HG03432 (cell line): Measurements from ENCODE around the gene JADE2.
A peak's percentile ranks its signal among the peaks of the same experiment; 100 is the strongest.
"Not testable (repeated sequence)": the region's sequence is repeated elsewhere in the genome, so short reads cannot be mapped to it uniquely, and the experiment has no call there.

ENCODE experiments used
- ATAC-seq: cut with Tn5 transposase; IDR thresholded peaks from one replicate; pipeline ENCODE4 v1.9.1; 2021; ENCODE audit warnings: mild to moderate bottlenecking, moderate library complexity; ENCODE audit not compliant: unreplicated experiment

JADE2 gene

DNA sequence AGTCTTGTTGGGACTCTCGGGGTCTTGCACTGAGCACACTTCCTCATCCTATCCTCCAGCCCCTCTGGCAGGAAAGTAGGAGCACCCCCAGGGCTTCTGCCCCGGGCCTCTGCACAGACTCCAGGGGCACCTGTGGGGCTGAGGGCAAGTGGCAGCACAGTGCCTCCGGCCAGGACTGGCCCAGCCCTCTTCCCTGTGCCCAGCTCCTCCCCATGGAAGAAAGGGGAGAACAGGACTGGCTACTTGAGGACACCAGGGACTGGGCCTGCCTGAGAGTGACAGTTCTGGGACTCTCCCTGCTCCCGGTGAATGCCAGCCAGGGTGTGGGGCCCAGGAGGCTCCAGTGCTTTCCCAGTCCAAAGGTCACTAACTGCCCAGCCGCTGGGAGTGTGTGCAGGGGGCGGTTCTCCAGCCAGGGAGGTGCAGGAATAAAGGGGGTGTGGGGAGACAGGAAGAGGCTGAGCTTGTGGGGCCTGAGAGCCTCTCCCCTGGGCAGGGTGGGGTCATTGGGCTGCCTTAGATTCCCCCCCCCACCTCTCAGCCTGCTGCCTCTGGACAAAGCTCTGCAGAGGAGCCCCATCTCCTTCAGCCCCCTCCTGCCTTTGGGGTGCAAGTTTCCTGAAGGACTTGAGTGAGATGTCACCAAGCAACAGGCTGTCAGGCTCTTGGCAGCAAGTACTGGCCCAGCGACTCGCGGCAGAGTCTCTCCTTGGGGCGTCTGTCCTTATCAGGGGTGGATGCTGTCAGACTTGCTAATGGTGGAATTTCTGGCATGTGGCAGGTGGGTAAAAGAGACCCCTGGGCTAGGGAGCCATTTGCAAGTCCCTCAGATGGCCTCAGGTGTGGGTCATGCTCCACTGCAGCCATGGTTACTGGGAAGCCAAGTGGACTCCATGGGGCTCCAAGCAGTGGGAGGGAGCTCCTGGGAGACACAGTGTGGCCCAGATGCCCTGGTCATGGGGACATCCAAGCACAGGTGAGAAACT, 19.1 kb upstream of the JADE2 start:
- no peak for ATAC-seq

DNA sequence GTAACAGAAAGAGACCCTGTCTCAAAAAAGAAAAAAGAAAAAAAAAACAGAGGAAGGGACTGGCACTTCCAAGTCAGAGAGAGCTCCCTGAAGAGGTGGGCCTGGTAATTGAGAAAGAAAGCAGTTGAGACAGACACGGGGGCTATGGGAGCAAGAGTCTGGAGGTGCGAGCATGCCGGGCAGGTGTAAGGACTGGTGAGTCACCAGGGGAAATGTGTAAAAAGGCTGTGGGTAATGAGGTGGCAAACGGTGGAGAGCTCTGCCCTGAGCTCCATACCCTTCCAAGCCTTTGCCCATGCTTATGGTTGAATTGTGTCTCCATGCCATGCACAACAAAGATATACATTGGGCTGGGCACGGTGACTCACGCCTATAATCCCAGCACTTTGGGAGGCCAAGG, 18.0 kb upstream of the JADE2 start:
- ATAC-seq = no peak

DNA sequence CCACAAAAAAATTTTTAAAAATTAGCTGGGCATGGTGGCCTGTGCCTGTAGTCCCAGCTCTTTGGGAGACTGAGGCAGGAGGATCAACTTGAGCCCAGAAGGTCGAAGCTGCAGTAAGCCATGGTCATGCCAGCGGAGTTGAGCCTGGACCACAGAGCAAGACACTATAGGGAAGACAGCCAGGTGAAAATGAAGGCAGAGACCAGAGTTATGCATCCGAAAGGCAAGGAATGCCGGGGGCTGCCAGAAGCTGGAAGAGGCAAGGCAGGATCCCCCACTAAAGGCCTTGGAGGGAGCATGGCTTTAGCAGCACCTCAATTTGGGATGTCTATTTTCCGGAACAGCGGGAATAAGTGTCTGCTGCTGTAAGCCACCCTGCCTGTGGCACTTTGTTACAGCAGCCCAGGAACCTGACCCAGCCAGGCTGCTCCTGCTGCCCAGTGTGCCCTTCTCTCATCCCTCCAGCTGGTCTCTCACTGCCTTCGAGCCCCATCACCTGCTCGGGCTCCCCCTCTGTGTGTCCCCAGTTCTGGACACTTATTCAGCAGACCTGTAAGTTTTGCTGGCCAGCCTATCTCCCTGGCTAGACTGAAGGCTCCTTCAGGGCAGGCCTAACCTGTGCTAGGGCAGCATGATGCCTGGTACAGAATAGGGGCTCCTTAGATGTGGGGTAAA, 16.8 kb upstream of the JADE2 start:
- ATAC-seq = no peak

GRCh38 chr5:134509308-134510040, 16.0 kb upstream of the JADE2 start:
- no peak for ATAC-seq

GRCh38 chr5:134510970-134511795, 14.3 kb upstream of the JADE2 start:
- no peak for ATAC-seq

DNA sequence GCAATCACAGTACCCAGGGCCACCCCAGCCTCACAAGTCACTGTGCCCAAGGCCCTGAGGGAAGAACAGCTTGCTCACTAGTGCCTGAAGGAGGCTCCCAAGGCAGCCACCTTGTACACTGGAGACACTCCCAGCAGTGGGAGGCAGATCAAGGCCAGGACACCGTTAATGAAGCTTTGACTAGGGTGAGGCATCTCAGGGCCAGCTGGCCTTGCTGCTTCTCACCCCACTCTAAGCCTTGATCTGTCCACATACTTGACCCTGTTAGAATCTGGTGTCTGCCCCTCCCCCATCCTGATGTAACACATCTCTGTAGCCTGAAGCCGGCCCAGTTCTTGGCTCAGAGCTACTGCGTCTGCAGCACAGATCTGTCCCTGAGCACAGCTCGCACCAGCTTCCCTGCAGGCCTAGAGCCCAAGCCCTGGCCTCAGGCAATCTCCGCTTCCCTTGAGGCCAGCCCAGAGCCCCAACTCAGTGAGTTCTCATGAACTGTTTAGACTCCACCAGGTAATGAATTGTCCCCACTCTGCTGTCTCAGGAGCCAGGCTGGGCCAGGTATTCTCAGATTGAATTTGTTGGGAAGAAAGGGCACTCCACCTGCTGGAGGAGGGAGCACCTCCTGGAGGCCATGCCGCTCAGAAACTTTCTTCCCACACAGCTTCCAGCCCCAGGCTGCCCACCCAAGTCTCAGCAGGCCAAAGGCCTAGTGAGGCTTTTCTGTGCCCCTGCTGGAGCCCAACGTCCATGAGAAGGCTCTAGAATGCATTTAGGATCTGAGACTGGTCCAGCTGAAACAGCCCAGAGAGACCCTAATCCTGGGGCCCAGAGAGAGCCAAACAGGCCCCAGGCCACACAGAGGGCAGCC, 13.4 kb upstream of the JADE2 start:
- ATAC-seq = no peak

DNA sequence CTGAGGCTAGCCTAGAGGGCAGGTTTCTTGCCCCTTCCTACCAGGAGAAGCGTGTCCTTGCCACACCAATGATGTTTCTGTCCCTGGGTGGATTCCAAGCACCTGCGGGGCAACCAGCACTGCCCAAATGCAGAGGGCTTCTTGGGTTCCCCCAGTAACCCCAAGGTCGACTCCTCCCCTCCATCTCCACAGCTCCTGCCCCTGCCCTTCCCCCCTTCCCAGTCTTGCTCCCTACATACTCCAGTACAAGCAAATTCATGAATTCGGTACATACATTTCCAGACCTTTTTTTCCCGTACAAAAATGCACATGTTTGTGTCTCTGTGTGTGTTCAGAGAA, 12.8 kb upstream of the JADE2 start:
- no peak for ATAC-seq

- no peak for ATAC-seq
These were observed 9.7 kb upstream of the JADE2 start for GRCh38 chr5:134515801-134516200.

GRCh38 chr5:134516984-134517383, 8.5 kb upstream of the JADE2 start:
- not testable (repeated sequence) for ATAC-seq

DNA sequence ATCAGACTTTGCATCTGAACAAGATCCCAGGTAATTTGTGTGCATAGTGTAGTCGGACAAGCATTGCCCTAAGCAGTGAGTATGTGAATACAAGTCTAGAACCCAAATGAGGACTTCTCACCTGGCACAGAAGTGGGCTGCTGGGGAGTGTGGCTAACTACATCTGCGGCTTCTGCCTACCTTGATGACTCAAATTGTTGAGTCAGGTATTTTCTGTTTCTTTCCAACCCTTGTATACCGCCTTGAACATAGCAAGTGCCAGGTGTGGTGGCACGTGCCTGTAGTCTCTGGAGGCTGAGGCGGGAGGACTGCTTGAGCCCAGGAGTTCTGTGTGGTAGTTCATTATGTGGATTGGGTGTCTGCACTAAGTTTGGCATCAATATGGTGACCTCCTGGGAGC, 7.9 kb upstream of the JADE2 start:
- ATAC-seq = no peak

DNA sequence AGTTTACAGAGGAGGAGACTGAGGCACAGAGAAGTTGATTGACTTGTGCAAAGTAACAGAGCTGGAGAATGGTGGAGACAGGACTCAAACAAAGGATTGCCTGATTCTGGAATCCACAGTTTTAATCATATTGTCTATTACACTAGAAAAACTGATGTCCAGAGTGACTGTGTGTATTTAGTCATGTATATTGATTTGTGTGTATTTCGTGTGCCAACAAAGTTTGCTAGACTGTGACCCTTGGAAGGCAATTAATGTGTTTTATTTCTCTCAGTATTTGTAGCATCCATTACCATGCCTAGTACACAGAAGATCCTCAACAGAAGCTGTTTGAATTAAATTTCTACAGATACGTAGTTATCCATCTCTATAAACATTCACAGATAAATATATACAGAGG, 5.5 kb upstream of the JADE2 start:
- ATAC-seq = no peak

- no peak for ATAC-seq
These were observed 3.6 kb upstream of the JADE2 start for GRCh38 chr5:134521841-134522240.

GRCh38 chr5:134523543-134524271, 1.8 kb upstream of the JADE2 start:
- ATAC-seq = no peak

- no peak for ATAC-seq
These were observed 1.1 kb upstream of the JADE2 start for GRCh38 chr5:134524272-134524825.

DNA sequence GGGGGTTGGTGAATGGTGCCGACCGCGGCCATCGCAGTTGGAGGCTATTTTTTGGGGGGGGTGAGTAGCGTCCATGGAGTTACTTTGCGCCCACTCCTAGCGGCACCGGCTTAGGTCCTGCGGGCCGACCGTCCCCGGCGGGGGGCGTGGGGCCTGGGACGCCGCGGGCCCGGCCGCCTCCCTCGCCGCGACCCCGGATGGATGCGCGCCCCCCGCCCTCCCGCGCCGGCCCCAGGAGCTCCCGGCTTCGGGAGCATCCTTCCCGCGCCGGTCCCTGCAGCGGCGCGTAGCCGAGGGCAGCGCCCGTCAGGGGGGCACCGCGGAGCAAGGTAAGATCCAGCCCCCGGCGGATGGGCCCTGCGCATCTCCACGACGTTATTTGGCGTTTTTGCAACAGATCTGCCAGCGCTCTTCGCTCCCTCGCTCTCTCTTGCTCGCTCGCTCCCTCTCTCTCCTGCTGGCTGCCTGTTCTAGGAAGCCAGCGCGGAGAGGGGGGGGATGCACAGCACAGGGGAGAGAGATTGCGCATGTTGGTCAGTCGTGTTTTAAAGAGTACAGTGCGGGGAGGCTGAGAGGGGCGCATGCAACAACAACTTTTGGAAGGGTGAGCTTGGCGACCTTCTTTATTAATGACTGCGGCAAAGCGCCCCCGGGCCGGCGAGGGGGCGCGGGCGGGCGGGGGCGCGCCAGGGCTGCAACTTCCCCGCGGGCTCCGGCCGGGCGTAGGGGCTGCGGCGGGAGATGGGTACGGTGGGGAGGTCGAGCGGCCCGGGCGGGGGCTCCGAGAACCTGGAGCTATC, 413 bp downstream of the JADE2 start:
- peak; percentile 5 for ATAC-seq

- ATAC-seq = peak; percentile 30
These were observed 1.1 kb downstream of the JADE2 start for GRCh38 chr5:134526483-134527155.

- peak; percentile 50 for ATAC-seq
These were observed 1.9 kb downstream of the JADE2 start for GRCh38 chr5:134527156-134527960.
